Transverse colon (tissue), 4 donors: ENCODE measurements around the gene CFLAR.
"Not testable (repeated sequence)": the region's sequence is repeated elsewhere in the genome, so short reads cannot be mapped to it uniquely, and the experiment has no call there.

ENCODE experiments used
- CTCF ChIP-seq, 5 experiments: fragments of 200-600 bp in 3 of 5; fragments of 450-650 bp in 2 of 5; sonication (generic) in 3 of 5; IDR thresholded peaks; 1 replicate in 2 of 5; 2 replicates in 3 of 5; pipeline ENCODE4 v1.5.1; 2016 to 2017; ENCODE audit warnings: antibody characterized with exemption in 5 of 5, inconsistent platforms in 3 of 5, mild to moderate bottlenecking in 2 of 5, moderate library complexity in 1 of 5
- EP300 ChIP-seq: sonication (generic); formaldehyde crosslinking; IDR thresholded peaks from one replicate; pipeline ENCODE4 v1.6.1; 2017; ENCODE audit warnings: antibody characterized with exemption, low read depth
- POLR2A ChIP-seq: fragments of 450-650 bp; IDR thresholded peaks from one replicate; pipeline ENCODE4 v1.6.1; 2016; ENCODE audit warnings: antibody characterized with exemption, mild to moderate bottlenecking, moderate library complexity
- POLR2AphosphoS5 ChIP-seq, 3 donors: sonication (generic); formaldehyde crosslinking; IDR thresholded peaks; one replicate each; pipeline ENCODE4 v1.6.1; 2016; ENCODE audit warnings: antibody characterized with exemption in 3 of 3

- not testable (repeated sequence) for TF ChIP-seq POLR2A; CTCF (IDR thresholded peaks at IDR 0.05); POLR2AphosphoS5 (IDR thresholded peaks at IDR 0.05); EP300
Measured at GRCh38 chr2:201184248-201184647, 68.3 kb downstream of the CFLAR start.
